HEK293 (cell line): ENCODE results near the gene PBXIP1.

ENCODE experiments used
- BCL11A ChIP-seq: fragments of 450-650 bp; formaldehyde crosslinking; IDR thresholded peaks from 2 replicates; pipeline ENCODE4 v1.5.1; 2016; ENCODE audit warnings: low read depth, missing biosample characterization, missing genetic modification characterization
- CTCF ChIP-seq: fragments of 450-650 bp; formaldehyde crosslinking; IDR thresholded peaks from 2 replicates; pipeline ENCODE4 v1.5.1; 2016; ENCODE audit warnings: missing biosample characterization, missing genetic modification characterization
- ZNF157 ChIP-seq: fragments of 450-650 bp; formaldehyde crosslinking; IDR thresholded peaks from 2 replicates; pipeline ENCODE4 v1.5.1; 2016; ENCODE audit warnings: missing biosample characterization, missing genetic modification characterization

- TF ChIP-seq CTCF (tag by site-specific recombination) = no peak
- TF ChIP-seq BCL11A (tag by site-specific recombination) = no peak
- no peak for TF ChIP-seq ZNF157 (tag by site-specific recombination)
Measured at GRCh38 chr1:154940213-154940560, 15.7 kb downstream of the PBXIP1 start.
